PC-3 (cell line): ENCODE data around the gene DNM2. TPM values are rescaled to one million over a fixed set of nuclear protein-coding genes. Genes with fewer than 3 reads are reported as not detected.

Experiments used
- ATAC-seq: fragments of 200-7000 bp; cut with Tn5 transposase; 2 replicates; pipeline ENCODE4 v1.9.1; 2020; ENCODE audit warnings: mild to moderate bottlenecking, moderate library complexity
- Bru-seq: library from RNA; stranded (reverse); fragments of 400-500 nt; gene quantifications from one replicate; lab custom pipeline; 2021; lab: Mats Ljungman, UMichigan
- BruChase-seq, 2 experiments: library from RNA; stranded (reverse); fragments of 400-500 nt; gene quantifications; one replicate each; lab custom pipeline; 2021; lab: Mats Ljungman, UMichigan
- BruUV-seq: library from RNA; stranded (reverse); fragments of 400-500 nt; replicated peaks from 2 replicates; lab custom pipeline; 2021; lab: Mats Ljungman, UMichigan
- CTCF ChIA-PET: fragments of 300-600 bp; sonication (Branson Sonifier 250); formaldehyde crosslinking; loops from one replicate; lab custom pipeline; 2022; ENCODE audit warnings: antibody characterized with exemption; lab: Charles Lee
- POLR2A ChIA-PET: fragments of 300-600 bp; sonication (Branson Sonifier 250); formaldehyde crosslinking; loops from one replicate; lab custom pipeline; 2022; ENCODE audit warnings: antibody characterized with exemption; ENCODE audit not compliant: unreplicated experiment; lab: Charles Lee
- DNase-seq: peaks from one replicate; pipeline ENCODE4 v3.0.0-alpha.2; 2015
- H2AFZ ChIP-seq: fragments of 300-600 bp; sonication (generic); 2 replicates; pipeline ENCODE4 v1.6.0; 2016; ENCODE audit warnings: antibody characterized with exemption, low read length
- H3F3A ChIP-seq: fragments of 300-600 bp; sonication (generic); one replicate; pipeline ENCODE4 v1.6.0; 2017; ENCODE audit warnings: antibody characterized with exemption, low read length, control low read depth, mild to moderate bottlenecking; ENCODE audit not compliant: unreplicated experiment
- H3K27ac ChIP-seq: fragments of 300-600 bp; sonication (generic); 2 replicates; pipeline ENCODE4 v1.5.1; 2016; ENCODE audit warnings: mild to moderate bottlenecking, low read length
- H3K27me3 ChIP-seq: fragments of 300-600 bp; sonication (generic); 2 replicates; pipeline ENCODE4 v1.6.1; 2016; ENCODE audit warnings: low read length, mixed read lengths
- H3K36me3 ChIP-seq: fragments of 300-600 bp; sonication (generic); 2 replicates; pipeline ENCODE4 v1.6.1; 2016; ENCODE audit warnings: low read depth, mixed run types, low read length, mixed read lengths
- H3K4me1 ChIP-seq: fragments of 300-600 bp; sonication (generic); 2 replicates; pipeline ENCODE4 v1.5.1; 2016; ENCODE audit warnings: low read length; ENCODE audit not compliant: insufficient read depth
- H3K4me2 ChIP-seq: fragments of 300-600 bp; sonication (generic); 2 replicates; pipeline ENCODE4 v1.6.0; 2016; ENCODE audit warnings: low read length
- H3K4me3 ChIP-seq: fragments of 300-600 bp; sonication (generic); 2 replicates; pipeline ENCODE4 v1.5.1; 2016; ENCODE audit warnings: mild to moderate bottlenecking, low read length, mixed read lengths
- H3K79me2 ChIP-seq: fragments of 300-600 bp; sonication (generic); 2 replicates; pipeline ENCODE4 v1.6.1; 2017; ENCODE audit warnings: low read length, mixed read lengths
- H3K9ac ChIP-seq: fragments of 300-600 bp; sonication (generic); 2 replicates; pipeline ENCODE4 v1.6.0; 2016; ENCODE audit warnings: mild to moderate bottlenecking, low read length
- H3K9me2 ChIP-seq: fragments of 300-600 bp; sonication (generic); replicated peaks from 2 replicates; pipeline ENCODE4 v1.6.1; 2016; ENCODE audit warnings: mixed run types, low read length, mixed read lengths
- H3K9me3 ChIP-seq: fragments of 300-600 bp; sonication (generic); 2 replicates; pipeline ENCODE4 v1.6.1; 2016; ENCODE audit warnings: low read length, mixed read lengths
- H4K20me1 ChIP-seq: fragments of 300-600 bp; sonication (generic); 2 replicates; pipeline ENCODE4 v1.6.1; 2016; ENCODE audit warnings: low read length, mixed read lengths
- CTCF ChIP-seq: fragments of 300-600 bp; sonication (generic); conservative IDR thresholded peaks from 2 replicates; pipeline ENCODE4 v1.5.1; 2017; ENCODE audit warnings: antibody characterized with exemption, low read depth, mild to moderate bottlenecking, low read length
- EZH2 ChIP-seq: fragments of 300-600 bp; sonication (generic); IDR thresholded peaks from one replicate; pipeline ENCODE4 v1.6.1; 2017; ENCODE audit warnings: antibody characterized with exemption, mild to moderate bottlenecking, low read length; ENCODE audit not compliant: unreplicated experiment
- EZH2phosphoT487 ChIP-seq: fragments of 300-600 bp; sonication (generic); IDR thresholded peaks from 2 replicates; pipeline ENCODE4 v1.6.1; 2018; ENCODE audit warnings: mild to moderate bottlenecking, antibody characterized with exemption, low read length, borderline replicate concordance
- intact Hi-C: fragments of 100-400 bp; cut with micrococcal nuclease; formaldehyde crosslinking; loops from 2 replicates; pipeline ENCODE4 v1.9.0; 2023
- long read RNA-seq: library from polyadenylated mRNA; unstranded; transcript quantifications from one replicate; pipeline ENCODE4 v2.0.0, GENCODE V29; 2021; ENCODE audit not compliant: unreplicated experiment
- total RNA-seq: library from RNA; depleted of rRNA; stranded (reverse); fragments of >200 nt; gene quantifications from 2 replicates; pipeline ENCODE4 v1.2.3, GENCODE V29; 2014; rRNA removed

Gene DNM2
- 150 and 211 TPM in 2 replicates for total RNA-seq
- percentile 82 among the genes with signal in this experiment for Bru-seq, nascent RNA
- percentile 83 among the genes with signal in this experiment for BruChase-seq, experiment 1, labeled RNA remaining after a 6-hour chase
- BruChase-seq, experiment 2, labeled RNA remaining after a 2-hour chase: percentile 83 among the genes with signal in this experiment
- long read RNA-seq, full-length matches to known transcripts: 26 of 228 reads
- long read RNA-seq, partial matches to known transcripts: 107 of 228 reads
- long read RNA-seq, other reads (novel, unspliced or antisense): 95 of 228 reads

DNA sequence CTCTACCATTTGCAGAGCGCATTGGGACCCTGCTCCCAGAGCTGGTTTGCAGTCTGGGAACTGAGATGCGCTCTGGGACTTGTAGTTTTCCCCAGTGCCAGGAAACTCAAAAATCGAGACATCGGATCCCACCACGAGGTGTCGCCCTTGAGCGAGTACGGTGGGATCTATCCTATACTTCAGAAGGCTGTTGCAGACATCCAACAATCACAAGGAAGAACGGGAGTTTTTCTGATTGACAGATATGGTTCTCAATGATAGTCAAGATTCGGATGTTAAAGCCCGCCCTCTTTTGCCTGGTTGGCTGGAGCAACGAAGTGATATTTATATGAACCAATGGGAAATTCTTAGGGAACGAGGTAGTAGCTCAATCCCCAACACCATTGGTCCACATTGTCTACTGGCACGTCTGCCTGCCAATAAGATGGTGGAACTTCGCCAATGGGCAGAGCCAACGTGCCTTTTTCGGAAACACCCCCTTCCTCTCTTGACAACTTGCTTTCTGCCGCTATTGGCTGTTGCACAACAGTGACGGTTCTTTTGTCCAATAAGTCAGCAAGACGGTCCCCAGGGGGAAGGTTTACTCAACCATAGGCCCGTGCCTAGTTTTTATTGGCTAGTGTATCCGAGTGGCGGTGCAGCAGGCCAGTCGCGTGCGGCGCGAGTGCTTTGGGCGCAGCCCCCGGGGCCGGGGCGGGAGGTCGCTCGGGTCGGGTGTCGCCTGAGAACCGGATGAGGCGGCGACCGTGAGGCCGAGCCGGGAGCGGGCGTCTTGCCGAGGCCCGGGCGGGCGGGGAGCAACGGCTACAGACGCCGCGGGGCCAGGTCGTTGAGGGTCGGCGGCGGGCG lies at the start of gene DNM2:
DNM2 (plus strand) TSS at position 724 of the 849 bp plus-strand sequence. CDS start 164 bp downstream, outside the sequence.
- Histone ChIP-seq H3K9me3 (no peaks in the 10 kb centered on the region), H3K4me2 (peak within 1 kb of the TSS; percentile 91), H3K4me1 (peaks cover 15% of the 10 kb centered on the region), H3K36me3 (0 out of 2 replicates have a peak, but pooled peaks cover 3% of the 10 kb centered on the region), H3F3A (no peaks in the 10 kb centered on the region), H3K79me2 (peaks cover 46% of the 10 kb centered on the region), H3K9ac (peak within 1 kb of the TSS; percentile 89), H3K27ac (peak within 1 kb of the TSS; percentile 32), H3K9me2 (no peaks in the 10 kb centered on the region), H3K4me3 (peak within 1 kb of the TSS; percentile 81), H2AFZ (peak within 1 kb of the TSS; percentile 76), H3K27me3 (no peaks in the 10 kb centered on the region), H4K20me1 (peaks cover 35% of the 10 kb centered on the region)
- POLR2A ChIA-PET: interaction anchor here (0.6 to 0.9 kb wide), 3 partner anchors 53 to 402 kb away, joined by 4 to 6 read pairs (median 6); partner anchors contain the start of gene TMED1
- ATAC-seq (peak; percentile 88), DNase-seq (peak; percentile 100)
- no TSS peak for BruUV-seq
- intact Hi-C loops: loop anchor here (1.0 to 2.0 kb wide), 4 partner anchors 43 to 147 kb away; no protein-coding TSS in a partner anchor
- TF ChIP-seq EZH2 (no peak), EZH2phosphoT487 (peak; percentile 64; the same call in 1 of the 2 replicates), CTCF (peak; percentile 95)
- CTCF ChIA-PET: interaction anchor here (0.5 to 2.6 kb wide), 14 partner anchors 9 to 337 kb away, joined by 3 to 23 read pairs (median 5); partner anchors contain the start of genes TMED1 and TYK2

DNA sequence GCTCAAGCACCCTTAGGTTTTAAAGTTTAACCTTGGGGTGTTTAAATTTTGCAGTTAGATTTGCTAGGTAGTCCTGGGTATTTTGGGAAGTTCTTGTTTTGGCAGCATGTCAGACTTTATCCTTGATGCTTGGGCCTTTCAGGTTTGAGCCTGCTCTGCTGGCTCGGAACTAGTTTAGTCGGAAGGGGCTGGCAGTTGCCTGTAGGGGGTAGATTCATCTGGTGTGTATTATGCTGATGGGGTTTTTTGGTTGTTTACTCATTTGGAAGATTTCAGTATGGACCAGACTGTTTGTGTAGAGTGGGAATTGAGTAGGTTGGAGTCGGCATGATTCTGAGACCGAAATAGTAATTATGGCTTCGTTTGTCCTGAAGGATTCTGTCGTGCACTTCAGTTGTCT lies 48.6 kb upstream of the DNM2 start:
- DNase-seq (no peak), ATAC-seq (no peak)
- BruUV-seq: no TSS peak

More for the DNA sequence above, 48.6 kb upstream of the DNM2 start:
- Histone ChIP-seq H3K4me3 (no peak overlapping the region), H3K9me2 (no peaks in the 10 kb centered on the region), H4K20me1 (peaks cover 86% of the 10 kb centered on the region), H3K27me3 (no peaks in the 10 kb centered on the region), H3K9ac (no peak overlapping the region), H3K4me1 (no peaks in the 10 kb centered on the region), H3K36me3 (peaks cover 56% of the 10 kb centered on the region), H3F3A (no peaks in the 10 kb centered on the region), H3K9me3 (no peaks in the 10 kb centered on the region), H3K79me2 (peaks cover 100% of the 10 kb centered on the region), H3K4me2 (no peak overlapping the region), H3K27ac (no peak overlapping the region), H2AFZ (no peak overlapping the region)
- no peak for TF ChIP-seq CTCF
- no peak for TF ChIP-seq EZH2phosphoT487
- TF ChIP-seq EZH2: no peak
- POLR2A ChIA-PET: no interaction called here
- CTCF ChIA-PET: no interaction called here
- intact Hi-C loops: no loop called here
